Hair follicular keratinocyte (primary cell): Measurements from ENCODE around the gene KMO. TPM values are rescaled to one million over a fixed set of nuclear protein-coding genes. Genes with fewer than 3 reads are reported as not detected.

Experiments used
- total RNA-seq: library from RNA; depleted of rRNA; stranded (reverse); fragments of >200 nt; gene quantifications from 2 replicates; pipeline ENCODE4 v1.2.3, GENCODE V29; 2015

The KMO gene
- total RNA-seq, result under 0.01 TPM in 1 of 2 replicates, not detected in the other

GRCh38 chr1:241532162-241532531 is at the start of gene KMO:
TSS of gene KMO (plus strand) at chr1:241532378. CDS start at chr1:241532445, 67 bp downstream.

GRCh38 chr1:241519308-241520079 is 12.7 kb upstream of the KMO start, which contains the start of gene FH:
TSS of gene FH (minus strand) at chr1:241519755. CDS start at chr1:241519722, 33 bp downstream.

GRCh38 chr1:241640149-241640866 is 108.1 kb downstream of the KMO start, which contains the start of the genes CHML and OPN3:
TSS of gene CHML (minus strand) at chr1:241640369. CDS start at chr1:241635766, 4,603 bp downstream.
TSS of gene OPN3 (minus strand) at chr1:241640369. CDS start at chr1:241640254, 115 bp downstream.

Other genes with a start within 250 kb of the KMO start
- not detected in 2 replicates for gene RGS7, start 175.2 kb upstream of the KMO start, total RNA-seq
- 95.7 and 160 TPM in 2 replicates for gene FH, start 12.6 kb upstream of the KMO start, total RNA-seq
- 5.4 and 8.0 TPM in 2 replicates for gene CHML, start 108.0 kb downstream of the KMO start, total RNA-seq
- gene OPN3, start 108.0 kb downstream of the KMO start, total RNA-seq, result 26.3 and 36.1 TPM in 2 replicates
- not detected in 2 replicates for gene WDR64, start 119.9 kb downstream of the KMO start, total RNA-seq